HG02973 (cell line): ENCODE data around the gene CCL28.

Source experiments
- ATAC-seq: cut with Tn5 transposase; IDR thresholded peaks from one replicate; pipeline ENCODE4 v1.9.1; 2021; ENCODE audit warnings: moderate library complexity; ENCODE audit not compliant: unreplicated experiment

Gene CCL28

GRCh38 chr5:43358301-43358700 lies 53.9 kb downstream of the CCL28 start:
- ATAC-seq: no peak

GRCh38 chr5:43357878-43358281 lies 54.3 kb downstream of the CCL28 start:
- no peak for ATAC-seq

- ATAC-seq: no peak
Observed at GRCh38 chr5:43357067-43357466, 55.1 kb downstream of the CCL28 start.

GRCh38 chr5:43354774-43355173 lies 57.4 kb downstream of the CCL28 start:
- no peak for ATAC-seq

GRCh38 chr5:43353668-43354067 lies 58.5 kb downstream of the CCL28 start:
- no peak for ATAC-seq

- no peak for ATAC-seq
Observed at GRCh38 chr5:43352915-43353314, 59.3 kb downstream of the CCL28 start.

GRCh38 chr5:43352131-43352530 lies 60.1 kb downstream of the CCL28 start:
- ATAC-seq: no peak

GRCh38 chr5:43348861-43349363 lies 63.3 kb downstream of the CCL28 start:
- ATAC-seq: no peak

- ATAC-seq: no peak
Observed at GRCh38 chr5:43348207-43348606, 64.0 kb downstream of the CCL28 start.

- ATAC-seq: no peak
Observed at GRCh38 chr5:43338862-43339261, 73.3 kb downstream of the CCL28 start.

GRCh38 chr5:43336159-43336558 lies 76.0 kb downstream of the CCL28 start:
- no peak for ATAC-seq

- ATAC-seq: no peak
Observed at GRCh38 chr5:43335681-43336080, 76.5 kb downstream of the CCL28 start.

- no peak for ATAC-seq
Observed at GRCh38 chr5:43332401-43332800, 79.8 kb downstream of the CCL28 start.
